Adrenal gland (tissue), 5 donors: ENCODE results near the gene ETFBKMT.
"Not testable (repeated sequence)": the region's sequence is repeated elsewhere in the genome, so short reads cannot be mapped to it uniquely, and the experiment has no call there.

Source experiments
- CTCF ChIP-seq, 6 experiments: fragments of 450-650 bp in 4 of 6; fragments of 200-600 bp in 2 of 6; sonication (generic) in 1 of 6; IDR thresholded peaks; 1 replicate in 5 of 6; 2 replicates in 1 of 6; pipeline versions ENCODE4 v1.5.1 to v1.8.0; 2016 to 2021; ENCODE audit warnings: antibody characterized with exemption in 6 of 6, mild to moderate bottlenecking in 2 of 6, moderate library complexity in 1 of 6
- POLR2A ChIP-seq, 2 donors: fragments of 450-650 bp; IDR thresholded peaks; one replicate each; pipeline ENCODE4 v1.6.1; 2017; ENCODE audit warnings: antibody characterized with exemption in 2 of 2, mild to moderate bottlenecking in 2 of 2, moderate library complexity in 1 of 2
- donor health status: DM: no; HTN: no; CAD: no.

GRCh38 chr12:31716998-31717397 lies 57.5 kb downstream of the ETFBKMT start:
- TF ChIP-seq CTCF, POLR2A (IDR thresholded peaks at IDR 0.05): not testable (repeated sequence)
